Stimulated activated CD4-positive, alpha-beta T cell treated with anti-CD3 and anti-CD28 coated beads, TNF-alpha, amount 100 ng/mL, for 48 hours (primary cell): ENCODE measurements around the gene CACNA1B.

Experiments
- DNase-seq, 3 donors: peaks; one replicate each; pipeline ENCODE4 v3.0.0-alpha.2; 2020; ENCODE audit warnings: low read depth in 3 of 3

The CACNA1B gene

DNA sequence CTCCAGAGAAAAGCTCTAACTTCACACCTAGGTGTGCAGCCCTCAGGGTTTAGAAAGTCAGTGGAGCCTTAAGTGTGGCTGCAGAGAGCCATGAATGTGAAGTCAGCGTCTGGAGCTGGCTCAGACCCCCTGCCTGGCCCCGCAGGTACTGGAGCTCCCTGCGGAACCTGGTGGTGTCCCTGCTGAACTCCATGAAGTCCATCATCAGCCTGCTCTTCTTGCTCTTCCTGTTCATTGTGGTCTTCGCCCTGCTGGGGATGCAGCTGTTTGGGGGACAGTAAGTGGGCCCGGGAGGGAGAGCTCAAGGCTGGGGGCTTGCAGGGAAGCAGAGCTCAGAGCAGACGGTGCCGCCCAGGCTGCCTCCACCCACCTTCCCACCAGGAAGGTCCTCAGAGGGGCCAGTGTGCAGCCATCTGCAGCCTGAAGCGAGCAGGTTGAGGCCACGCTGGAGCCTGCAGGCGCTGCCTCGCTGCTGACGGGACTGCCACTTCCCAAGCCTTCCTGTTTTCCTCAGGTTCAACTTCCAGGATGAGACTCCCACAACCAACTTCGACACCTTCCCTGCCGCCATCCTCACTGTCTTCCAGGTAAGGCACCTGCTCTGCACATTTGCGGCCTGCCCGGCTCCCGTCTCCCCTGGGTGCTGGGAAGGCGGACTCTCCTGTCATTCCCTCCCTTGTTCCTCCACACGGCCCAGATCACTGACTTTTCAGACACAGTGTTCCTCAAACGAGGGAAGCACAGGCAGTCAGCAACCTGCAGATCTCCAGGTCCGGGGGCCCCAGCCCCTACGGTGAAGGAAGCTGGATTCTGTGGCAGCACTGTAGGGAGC is 108.9 kb downstream of the CACNA1B start:
- DNase-seq, result no peak

DNA sequence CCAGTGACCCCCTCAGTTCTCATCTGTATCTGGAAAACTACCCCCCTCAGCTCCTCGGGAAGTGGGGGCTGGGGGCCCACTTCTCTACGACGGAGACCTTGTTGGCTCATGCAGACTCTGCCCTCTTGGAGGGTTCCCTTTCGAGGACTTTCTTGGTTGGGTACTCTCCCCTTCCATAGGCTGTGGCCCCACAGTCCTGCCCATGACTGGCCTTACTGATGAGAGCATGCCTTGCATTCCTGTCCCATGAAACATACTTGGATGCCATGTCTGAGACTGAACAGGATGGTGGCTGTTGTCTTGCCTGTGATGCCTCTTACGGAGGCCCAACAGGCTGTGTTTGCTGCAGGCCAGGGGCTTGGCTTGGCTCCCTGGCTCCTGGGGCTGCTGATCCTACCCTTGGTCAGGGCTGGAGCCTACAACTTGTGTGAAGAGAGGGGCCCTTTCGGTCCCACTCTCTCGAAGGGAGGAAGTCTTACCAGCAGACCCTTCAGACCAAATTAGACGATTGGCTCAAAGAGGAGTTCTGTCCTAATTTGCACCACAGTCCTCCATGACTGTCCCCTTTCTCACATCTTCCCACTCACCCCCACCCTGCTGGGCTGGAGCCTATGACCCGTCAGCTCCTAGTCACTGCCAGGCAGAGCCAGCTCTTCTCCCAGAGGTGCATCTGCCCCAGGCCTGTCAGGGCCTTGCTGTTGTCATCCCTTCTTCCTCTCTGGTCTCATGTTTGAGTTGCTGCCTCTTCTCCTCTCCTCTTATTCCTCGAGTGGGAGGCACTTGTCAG is 109.9 kb downstream of the CACNA1B start:
- no peak for DNase-seq

DNA sequence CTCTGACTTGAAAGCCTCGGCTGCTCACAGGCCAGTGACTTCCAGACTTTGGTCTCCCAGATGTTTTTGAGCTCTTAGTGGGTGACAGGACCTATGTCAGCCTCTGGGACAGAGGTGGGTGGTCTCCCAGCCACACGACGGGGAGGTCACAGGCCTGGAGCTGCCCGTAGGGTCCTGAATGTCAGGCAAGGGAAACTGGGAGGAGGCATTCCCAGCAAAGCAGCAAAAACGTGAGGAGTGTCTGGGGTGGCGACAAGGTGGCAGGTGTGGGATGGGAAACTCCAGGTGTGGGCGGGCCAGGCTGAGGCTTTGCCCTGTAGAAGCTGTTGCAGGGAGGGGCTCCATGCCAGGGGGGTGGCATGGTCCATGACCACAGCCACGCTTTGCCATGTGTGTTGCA is 110.5 kb downstream of the CACNA1B start:
- no peak for DNase-seq

DNA sequence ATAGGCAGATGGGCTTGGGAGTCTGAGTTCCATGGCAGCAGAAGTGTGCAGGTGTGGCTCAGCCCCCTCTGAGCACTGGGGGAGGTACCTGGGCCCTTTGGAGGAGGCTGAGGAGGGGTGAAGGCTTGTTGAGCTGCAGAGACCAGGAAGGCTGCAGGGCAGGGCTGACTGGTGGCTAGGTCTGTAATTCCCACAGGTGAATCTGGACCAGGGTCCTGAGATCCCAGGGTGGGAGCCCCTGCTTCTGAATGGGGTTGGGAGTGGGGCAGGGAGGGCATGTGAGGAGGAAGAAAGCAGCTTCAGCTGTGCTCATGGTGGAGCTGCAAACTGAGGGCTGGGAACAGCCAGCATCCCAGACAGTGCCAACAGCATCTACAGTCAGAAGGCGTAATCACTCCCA is 111.1 kb downstream of the CACNA1B start:
- no peak for DNase-seq

DNA sequence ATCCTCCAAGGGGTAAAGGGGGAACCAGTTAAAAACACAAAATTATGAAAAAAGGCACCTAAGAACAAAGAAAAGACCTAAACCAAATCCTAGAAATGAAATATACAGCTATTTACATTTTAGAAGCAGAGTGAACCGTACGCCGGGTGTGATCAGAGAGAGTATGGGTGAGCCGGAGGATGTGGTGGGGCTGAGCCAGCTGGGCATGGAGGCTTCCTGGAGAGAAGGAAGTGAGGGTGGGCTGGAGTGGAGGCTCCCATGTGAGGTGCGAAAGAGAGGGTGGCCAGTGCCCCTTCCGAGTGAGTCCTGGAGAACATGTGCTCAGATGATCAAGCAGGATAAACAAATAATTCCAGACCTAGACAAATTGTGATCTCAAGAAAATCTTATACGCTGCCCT is 111.6 kb downstream of the CACNA1B start:
- no peak for DNase-seq

DNA sequence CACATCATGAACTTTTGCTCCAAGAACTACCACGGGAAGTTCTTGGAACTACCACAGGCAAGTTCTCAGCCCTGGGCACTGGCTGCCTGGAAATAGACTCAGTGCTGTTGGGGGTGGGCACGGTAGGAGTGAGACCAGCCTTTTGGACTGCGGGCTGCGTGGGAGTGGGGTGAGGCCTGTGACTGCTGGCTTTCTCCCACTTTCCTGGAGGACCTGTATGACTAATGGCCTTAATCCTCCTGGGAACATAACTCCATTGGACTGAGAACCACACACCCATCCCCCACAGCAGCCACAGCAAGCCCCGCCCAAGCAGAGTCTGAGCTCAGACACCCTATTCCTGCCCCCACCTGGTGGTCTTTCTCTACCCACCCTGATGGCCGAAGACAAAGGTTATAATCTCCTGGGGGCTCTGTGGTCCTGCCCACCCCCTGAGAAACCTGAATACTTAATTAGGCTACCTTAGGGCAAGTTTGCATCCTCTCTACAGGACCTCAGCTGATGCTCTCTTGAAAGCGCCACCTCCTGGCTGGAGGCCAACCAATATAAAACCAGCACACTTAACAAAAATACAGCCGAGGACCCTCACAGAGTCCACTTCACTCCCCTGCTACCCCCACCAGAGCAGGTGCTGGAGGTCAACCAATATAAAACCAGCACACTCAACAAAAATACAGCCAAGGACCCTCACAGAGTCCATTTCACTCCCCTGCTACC is 112.6 kb downstream of the CACNA1B start:
- no peak for DNase-seq

DNA sequence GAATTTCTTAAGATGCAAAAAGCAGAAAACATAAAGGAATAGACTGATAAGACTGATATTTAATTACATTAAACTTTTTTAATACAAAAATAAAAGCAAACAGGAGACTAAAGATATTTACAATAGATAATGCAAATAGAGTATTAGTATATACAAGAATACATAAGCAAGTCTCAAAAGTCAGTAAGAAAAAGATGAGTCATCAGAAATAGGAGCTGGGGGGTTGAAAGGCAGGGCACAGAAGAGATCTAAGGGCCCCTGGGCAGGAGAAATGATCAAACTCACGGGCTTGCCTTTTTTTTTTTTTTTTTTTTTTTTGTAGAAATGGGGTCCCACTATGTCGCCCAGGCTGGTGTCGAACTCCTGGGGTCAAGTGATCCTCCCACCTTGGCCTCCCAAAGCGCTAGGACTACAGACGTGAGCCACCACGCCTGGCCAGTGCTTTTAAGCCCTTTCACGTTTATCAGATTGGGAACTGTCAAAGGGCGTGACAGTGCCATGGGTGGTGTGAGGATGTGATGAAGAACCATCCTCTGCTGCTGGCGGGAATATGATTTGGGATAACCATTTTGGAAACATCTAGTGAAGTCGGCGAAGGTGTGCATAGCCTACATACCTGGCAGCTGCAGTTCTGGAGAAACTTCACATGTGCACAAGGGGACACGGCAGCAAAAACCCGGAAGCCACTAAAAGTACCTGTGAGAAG is 126.1 kb downstream of the CACNA1B start:
- no peak for DNase-seq

DNA sequence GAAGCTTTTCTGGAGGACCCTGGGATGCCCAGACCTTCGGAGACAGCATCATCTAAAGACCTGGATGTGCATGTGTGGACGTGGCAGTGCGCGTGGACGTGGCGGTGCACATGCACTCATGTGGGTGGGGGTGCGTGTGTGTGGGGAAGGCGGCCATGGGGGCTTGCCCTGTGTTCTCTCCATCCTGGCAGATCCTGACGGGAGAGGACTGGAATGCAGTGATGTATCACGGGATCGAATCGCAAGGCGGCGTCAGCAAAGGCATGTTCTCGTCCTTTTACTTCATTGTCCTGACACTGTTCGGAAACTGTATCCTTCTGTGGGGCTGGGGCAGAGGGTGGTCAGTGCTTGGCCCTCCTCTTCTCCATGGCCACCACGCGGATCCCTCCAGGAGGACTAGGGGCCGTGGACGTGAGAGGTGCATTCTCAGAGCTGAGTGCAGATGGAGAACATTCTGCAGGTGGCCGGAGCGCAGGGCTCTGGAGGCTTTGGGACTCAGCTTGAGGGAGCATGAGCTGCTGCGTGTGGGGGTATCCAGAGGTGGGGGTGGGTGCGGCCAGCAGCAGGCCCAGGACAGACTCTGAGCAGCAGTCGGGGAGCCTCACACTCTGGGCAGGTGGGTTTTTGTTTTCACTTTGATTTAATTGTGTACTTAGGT is 129.1 kb downstream of the CACNA1B start:
- DNase-seq, result no peak

DNA sequence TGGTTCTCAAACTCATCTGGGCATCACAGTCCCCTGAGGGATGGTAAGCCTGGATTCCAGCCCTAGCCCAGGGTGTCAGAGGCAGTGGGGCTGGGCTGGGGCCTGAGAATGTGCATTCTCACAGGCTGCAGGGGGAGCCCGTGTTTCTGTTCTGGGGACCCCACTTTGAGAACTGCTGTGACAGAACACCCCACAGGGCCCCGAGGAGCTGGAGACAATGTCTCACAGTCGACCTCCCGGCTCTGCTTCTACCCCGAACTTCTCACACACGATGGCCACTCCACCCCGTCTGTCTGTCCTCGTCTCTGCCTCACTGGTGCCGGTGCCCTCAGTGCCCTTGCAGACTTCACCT is 130.0 kb downstream of the CACNA1B start:
- no peak for DNase-seq

DNA sequence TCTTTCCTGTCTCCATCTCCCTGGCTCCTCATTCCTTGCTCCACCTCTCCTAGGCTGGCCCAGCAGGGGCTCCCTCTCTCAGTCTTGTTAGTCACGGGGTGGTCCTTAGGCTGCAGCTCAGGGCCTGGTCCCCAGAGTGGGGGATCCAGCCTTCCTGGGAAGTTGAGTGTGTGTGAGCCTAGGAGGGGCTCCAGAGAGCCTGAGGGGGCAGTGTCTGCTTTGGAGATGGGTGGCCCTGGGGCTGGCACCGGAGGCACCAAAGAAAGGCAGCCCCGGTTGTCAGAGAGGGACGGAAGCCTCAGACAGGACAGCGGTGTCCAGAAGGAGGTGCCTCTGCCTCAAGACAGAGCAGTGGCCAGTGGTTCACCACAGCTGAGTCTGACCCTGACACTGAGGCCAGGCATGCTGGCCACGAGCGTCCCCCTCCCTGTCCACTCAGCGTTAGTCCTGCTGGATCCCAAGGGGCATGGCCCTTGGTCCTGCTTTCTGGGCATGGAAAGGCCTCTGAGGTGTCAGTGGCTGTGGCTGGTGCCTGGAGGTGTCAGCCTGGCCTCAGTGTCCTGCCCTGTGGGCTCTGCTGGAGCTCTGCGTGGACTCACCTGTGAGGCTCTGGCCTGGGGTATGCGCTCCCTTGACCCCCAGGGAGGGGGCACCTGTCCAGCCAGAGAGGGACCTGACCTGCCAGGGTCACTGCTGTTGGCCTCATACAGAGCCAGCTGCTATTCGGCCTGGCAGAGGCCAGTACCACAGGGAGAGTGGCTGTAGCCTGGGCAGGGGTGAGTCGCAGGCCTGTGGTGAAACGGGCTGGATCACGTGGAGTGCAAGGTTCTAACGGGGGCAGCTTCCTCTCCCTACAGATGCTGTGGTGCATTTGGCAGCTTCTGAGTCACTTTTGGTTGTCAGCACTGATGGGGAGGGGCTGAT is 130.6 kb downstream of the CACNA1B start:
- no peak for DNase-seq

DNA sequence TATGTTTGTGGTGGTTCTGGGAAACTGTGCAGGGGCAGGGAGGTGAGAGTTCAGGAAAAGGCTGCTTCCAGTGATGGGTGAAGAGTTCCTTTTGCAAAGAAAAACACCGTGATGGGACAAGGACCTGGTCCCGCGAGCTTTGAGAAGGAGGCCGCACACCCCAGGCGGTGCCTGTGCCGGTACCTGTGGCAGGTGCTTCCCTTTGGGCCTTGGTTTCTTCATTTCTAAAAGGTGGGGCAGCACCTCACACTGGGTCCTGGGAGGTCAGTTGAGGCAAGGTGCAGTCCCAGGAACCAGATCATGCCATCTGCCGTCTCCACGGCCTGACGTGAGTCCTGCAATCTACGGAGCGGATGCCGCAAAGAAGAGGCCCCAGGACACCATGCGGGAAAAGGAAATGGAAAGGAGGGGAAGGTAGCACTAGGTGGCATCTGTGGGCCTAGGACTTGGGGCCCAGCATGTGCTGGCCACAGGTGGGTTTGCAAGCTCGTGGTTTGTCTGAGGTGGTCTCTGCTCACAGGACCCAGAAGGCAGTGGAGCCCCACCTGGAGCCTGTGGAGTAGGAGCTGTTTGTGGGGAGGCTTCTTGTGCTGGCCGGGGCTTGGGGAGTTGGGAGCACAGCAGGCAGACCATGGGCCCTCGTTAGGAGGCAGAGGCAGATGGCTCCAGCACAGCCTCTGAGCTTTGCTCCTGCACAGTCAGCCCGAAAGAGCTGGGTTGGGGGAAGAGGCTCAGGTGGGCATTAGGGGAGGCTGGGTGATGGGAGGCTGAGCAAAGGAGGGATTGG is 131.6 kb downstream of the CACNA1B start:
- DNase-seq, result no peak

DNA sequence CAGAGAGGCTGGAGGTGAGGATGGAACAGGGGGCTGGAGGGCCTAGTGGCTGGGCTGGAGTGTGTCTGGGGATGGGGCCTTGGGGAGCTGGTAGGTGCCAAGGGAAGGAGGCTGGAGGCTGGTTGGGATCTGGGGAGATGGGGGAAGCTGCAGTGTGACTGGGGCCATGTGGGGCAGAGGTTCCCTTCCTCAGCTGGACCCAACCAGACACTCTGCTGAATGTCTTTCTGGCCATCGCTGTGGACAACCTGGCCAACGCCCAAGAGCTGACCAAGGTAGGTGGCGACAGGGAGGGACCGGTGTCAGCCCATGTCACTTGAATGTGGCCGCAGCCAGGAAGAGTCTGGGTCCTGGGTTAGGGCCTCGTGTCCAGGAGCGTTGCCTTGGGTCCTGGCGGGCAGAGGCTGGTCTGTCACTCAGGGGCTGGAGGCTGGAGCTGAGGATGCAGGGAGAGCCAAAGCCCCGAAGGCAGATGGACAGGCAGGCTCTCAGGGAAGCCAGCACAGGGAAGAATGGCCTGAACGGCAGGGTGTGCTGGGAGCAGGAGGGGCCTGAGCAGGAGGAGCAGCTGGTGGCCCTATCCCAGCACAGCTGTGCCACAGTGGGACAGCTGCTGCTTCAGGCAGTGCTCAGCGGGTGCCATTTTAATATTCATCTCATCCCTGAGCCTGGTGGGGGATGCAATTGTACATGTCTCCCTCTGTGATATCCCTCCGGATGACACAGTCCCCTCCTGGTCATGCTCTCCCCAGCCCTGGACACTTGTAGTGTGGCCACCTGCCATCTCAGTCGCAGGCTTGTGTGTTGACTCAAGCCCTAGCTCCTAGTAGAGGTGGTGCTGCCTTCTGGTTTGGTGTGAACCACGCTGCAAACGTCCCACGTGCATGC is 132.5 kb downstream of the CACNA1B start:
- DNase-seq, result no peak

DNA sequence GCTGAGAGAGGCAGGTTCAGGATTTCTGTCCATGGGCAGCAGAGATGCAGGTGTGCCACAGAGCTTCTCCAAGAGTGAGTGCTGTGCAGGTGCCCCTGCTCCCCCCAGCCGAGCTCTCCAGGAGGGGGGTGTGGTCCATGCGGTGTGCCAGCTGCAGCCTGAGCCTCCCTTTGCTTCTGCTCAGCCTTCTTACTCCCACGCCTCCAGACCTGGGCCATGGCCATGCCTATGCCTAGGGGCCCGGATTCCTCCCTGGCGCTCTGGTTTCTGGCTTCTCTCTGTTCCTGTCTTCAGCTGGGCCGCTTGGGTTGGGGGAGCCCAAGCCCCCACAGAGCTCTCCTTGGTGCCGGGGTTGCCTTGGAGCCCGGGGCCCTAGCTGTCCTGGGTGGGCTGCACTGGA is 133.3 kb downstream of the CACNA1B start:
- DNase-seq, result no peak

DNA sequence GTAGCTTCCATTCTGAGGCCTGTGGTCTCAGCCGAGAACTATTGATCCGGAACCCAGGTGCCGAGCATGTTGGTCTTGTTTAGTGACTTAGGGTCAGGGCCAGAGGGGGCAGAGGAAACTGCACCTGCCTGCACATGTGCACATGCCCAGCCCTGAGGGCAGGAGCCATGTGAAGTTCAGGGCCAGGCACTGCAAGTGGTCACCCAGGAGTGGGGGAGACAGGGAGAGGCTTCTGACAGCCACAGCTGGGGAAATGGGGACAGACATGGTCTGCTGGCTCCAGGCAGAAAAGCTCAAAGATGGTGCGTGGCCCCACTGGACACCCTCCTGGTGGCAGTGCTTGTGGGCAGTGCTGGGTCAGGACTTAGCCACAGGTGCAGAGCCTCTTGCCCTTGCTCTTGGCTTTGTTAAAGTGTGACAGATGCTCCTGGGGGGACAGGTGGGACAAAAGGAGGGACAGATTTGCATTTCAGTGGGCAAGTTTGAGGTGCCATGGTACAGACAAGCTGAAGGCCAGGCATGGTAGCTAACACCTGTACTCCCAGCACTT is 134.4 kb downstream of the CACNA1B start:
- no peak for DNase-seq

DNA sequence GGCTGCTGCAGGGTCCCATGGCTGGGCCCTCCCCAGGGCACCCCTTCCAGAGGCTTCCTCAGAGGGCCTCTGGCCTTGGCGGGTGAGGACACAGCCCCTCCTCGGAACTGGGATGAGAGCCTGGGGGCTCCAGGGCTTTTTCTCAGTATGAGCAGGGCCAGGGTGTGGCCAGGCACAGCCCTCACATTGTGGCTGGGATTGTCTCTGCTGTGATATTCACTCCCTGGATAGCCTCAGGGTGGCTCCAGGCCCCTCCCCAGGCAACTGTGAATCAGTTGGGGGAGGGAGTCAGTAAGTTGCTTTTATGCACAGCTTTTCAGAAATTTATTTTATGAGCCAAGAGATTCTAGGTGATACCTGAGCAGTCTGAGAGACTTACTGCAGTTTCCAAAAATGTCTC is 135.7 kb downstream of the CACNA1B start:
- no peak for DNase-seq

DNA sequence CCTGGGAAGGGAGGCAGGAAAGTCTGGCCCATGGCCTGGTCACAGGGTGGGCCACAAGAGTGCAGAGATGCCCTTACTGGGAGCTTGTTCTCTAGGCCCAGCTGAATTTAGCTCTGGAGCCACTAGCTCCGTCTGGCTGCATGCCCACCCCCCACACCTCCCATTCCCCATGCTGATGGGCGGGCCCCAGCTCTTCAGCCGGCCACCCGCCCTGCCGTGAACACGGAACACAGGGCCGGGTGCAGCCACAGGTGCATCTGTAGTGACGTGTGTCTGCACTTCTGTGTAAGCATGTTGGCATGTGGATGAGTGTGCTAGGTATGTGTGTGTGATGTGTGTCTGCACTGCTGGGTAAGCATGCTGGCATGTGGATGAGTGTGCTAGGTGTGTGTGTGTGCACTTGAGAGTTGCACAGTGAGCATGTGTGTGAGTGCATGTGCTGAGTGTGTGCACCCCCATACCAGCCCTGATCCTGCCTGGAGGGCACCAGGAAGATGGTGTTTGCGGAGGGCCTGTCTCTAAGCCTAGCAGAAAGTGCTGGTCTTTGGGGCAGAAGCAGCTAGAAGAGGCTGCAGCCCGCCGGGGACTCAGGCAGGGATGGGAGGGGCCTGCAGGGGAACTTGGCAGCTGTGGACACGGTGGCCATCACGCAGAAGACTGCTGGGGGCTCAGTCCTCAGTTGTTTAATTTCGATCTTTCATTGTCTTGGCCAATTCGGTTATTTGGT is 136.4 kb downstream of the CACNA1B start:
- no peak for DNase-seq

DNA sequence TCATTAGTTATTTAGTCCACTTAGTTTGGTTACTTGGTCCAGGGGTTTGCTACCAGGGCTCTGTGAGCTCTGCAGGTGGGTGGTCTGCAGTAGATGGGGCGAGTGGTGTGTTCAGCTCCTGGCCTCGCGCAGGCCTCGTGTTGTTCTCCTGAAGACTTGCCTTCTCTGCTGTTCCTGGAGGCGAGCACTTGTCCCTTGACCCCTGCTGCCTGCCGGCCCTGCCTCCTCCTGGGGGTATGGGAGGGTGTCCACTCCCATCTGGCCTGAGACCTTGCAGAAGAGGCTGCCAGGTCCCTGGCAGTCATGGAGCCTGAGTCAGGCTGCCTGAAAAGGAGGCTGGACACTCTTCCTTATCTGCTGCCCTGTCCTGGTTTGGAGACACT is 137.0 kb downstream of the CACNA1B start:
- no peak for DNase-seq
